ENCODE measurements around the gene KLRF1.
A peak's percentile ranks its signal among the peaks of the same experiment; 100 is the strongest.

KLRF1 gene

DNA sequence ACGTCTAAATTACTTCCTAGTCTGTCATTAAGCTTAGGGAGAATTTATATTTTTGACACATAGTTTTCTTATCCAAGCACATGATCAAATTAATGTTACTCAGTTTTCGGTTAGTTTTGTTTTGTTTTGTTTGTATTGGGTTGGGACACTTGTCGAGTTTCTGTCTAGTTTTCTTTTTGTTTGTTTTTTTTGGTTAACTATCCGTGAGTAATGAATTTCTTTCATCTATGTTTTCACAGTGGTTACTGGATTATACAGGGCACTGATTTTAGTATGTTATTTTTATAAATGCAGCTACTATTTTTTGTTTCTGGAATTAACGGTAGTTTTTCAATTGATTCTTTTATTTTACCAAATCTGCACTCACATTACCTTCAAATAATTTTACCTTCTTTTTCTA is 2.7 kb downstream of the KLRF1 start:
- 100% methylated on average over 1 of the region's 5 CpGs for WGBS (ENCODE audit: extremely low coverage, insufficient coverage, low lambda C conversion rate)
- Histone ChIP-seq H3K23ac (ENCODE audit: low read length) (no peak overlapping the region), H3K27ac (ENCODE audit: low read depth, low read length) (no peak overlapping the region), H3K9ac (ENCODE audit: low read length) (no peak overlapping the region), H3K4me1 (ENCODE audit: control insufficient read depth, low read depth, low read length) (no peaks in the 10 kb centered on the region), H3K79me1 (ENCODE audit: low read length) (no peaks in the 10 kb centered on the region), H3K4me2 (ENCODE audit: low read length) (no peak overlapping the region), H2AK5ac (ENCODE audit: low read length) (no peak overlapping the region), H2BK15ac (replicated peaks; ENCODE audit: low read depth) (no peak overlapping the region), H3K79me2 (ENCODE audit: control insufficient read depth, insufficient read depth, low read length) (no peaks in the 10 kb centered on the region), H3K36me3 (ENCODE audit: control insufficient read depth, insufficient read depth, low read length) (no peaks in the 10 kb centered on the region), H3K4ac (ENCODE audit: low read depth, low read length) (no peak overlapping the region), H4K8ac (ENCODE audit: low read depth, low read length) (no peak overlapping the region), H2BK120ac (ENCODE audit: low read depth, low read length) (no peak overlapping the region), H4K5ac (ENCODE audit: low read length) (no peak overlapping the region), H3K4me3 (ENCODE audit: low read length) (no peak overlapping the region), H3K27me3 (ENCODE audit: insufficient read depth, low read length, poor library complexity) (no peaks in the 10 kb centered on the region), H3K18ac (ENCODE audit: low read length) (no peak overlapping the region), H2BK5ac (ENCODE audit: low read length) (no peak overlapping the region), H3K56ac (ENCODE audit: low read length) (no peak overlapping the region)
- no peak for DNase-seq

DNA sequence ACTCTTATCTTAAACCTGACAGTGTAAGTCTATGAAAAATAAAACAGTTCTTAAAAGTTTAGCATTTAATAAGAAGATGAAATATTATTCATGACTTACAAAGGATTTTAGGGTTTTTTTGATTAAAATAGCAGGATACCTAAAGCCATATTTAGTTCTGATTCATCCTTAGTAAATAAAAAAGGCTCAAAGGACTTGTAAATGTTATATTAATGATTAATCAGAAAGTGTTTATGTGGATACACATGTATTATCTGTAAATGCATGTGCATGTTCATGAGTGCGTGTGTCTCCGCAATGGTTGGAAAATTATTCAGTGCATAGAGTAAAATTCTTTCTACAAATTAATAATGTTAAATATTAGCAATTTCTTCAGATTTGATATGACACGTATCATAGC is 4.4 kb downstream of the KLRF1 start:
- no peak overlapping the region for H2BK5ac ChIP-seq (ENCODE audit: low read length)
- no peak overlapping the region for H4K5ac ChIP-seq (ENCODE audit: low read length)
- H3K4ac ChIP-seq (ENCODE audit: low read depth, low read length) = no peak overlapping the region
- WGBS (ENCODE audit: extremely low coverage, insufficient coverage, low lambda C conversion rate) = no CpG with 5 or more reads among the region's 3 CpGs
- H3K18ac ChIP-seq (ENCODE audit: low read length) = no peak overlapping the region
- no peak overlapping the region for H3K27ac ChIP-seq (ENCODE audit: low read depth, low read length)
- no peak overlapping the region for H3K23ac ChIP-seq (ENCODE audit: low read length)
- no peaks in the 10 kb centered on the region for H3K36me3 ChIP-seq (ENCODE audit: control insufficient read depth, insufficient read depth, low read length)
- no peak overlapping the region for H3K4me3 ChIP-seq (ENCODE audit: low read length)
- H3K79me1 ChIP-seq (ENCODE audit: low read length) = no peaks in the 10 kb centered on the region
- H3K79me2 ChIP-seq (ENCODE audit: control insufficient read depth, insufficient read depth, low read length) = no peaks in the 10 kb centered on the region
- H3K4me2 ChIP-seq (ENCODE audit: low read length) = no peak overlapping the region
- H2BK120ac ChIP-seq (ENCODE audit: low read depth, low read length) = no peak overlapping the region
- H3K27me3 ChIP-seq (ENCODE audit: insufficient read depth, low read length, poor library complexity) = no peaks in the 10 kb centered on the region
- H2BK15ac ChIP-seq (replicated peaks; ENCODE audit: low read depth) = no peak overlapping the region
- no peak overlapping the region for H3K9ac ChIP-seq (ENCODE audit: low read length)
- H3K56ac ChIP-seq (ENCODE audit: low read length) = no peak overlapping the region
- no peaks in the 10 kb centered on the region for H3K4me1 ChIP-seq (ENCODE audit: control insufficient read depth, low read depth, low read length)
- no peak overlapping the region for H2AK5ac ChIP-seq (ENCODE audit: low read length)
- H4K8ac ChIP-seq (ENCODE audit: low read depth, low read length) = no peak overlapping the region
- DNase-seq = no peak

DNA sequence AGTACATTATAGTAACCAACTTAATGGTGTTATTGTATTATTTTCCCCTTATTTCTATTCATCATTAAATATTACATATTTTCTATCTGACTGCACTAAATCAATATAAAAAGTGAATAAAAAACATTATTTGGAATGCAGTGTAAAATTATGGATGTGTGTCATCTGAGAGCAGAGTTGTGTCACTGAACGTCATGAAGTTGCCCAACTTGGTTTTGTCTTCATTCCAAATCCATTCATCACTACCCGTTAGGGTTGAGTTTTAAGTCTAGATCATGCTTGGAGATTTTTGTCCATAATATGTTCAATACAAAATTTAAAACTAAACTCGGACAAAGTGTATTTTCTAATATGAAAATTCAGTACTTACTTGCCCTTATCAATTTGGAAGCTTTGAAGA is 16.1 kb downstream of the KLRF1 start:
- no CpG with 5 or more reads among the region's 3 CpGs for WGBS (ENCODE audit: extremely low coverage, insufficient coverage, low lambda C conversion rate)
- H3K79me1 ChIP-seq (ENCODE audit: low read length) = no peaks in the 10 kb centered on the region
- no peak overlapping the region for H2BK120ac ChIP-seq (ENCODE audit: low read depth, low read length)
- H3K4me2 ChIP-seq (ENCODE audit: low read length) = no peak overlapping the region
- no peak overlapping the region for H3K23ac ChIP-seq (ENCODE audit: low read length)
- no peaks in the 10 kb centered on the region for H3K79me2 ChIP-seq (ENCODE audit: control insufficient read depth, insufficient read depth, low read length)
- H3K56ac ChIP-seq (ENCODE audit: low read length) = no peak overlapping the region
- no peak for DNase-seq
- H3K27ac ChIP-seq (ENCODE audit: low read depth, low read length) = no peak overlapping the region
- no peaks in the 10 kb centered on the region for H3K27me3 ChIP-seq (ENCODE audit: insufficient read depth, low read length, poor library complexity)
- H3K4me3 ChIP-seq (ENCODE audit: low read length) = no peak overlapping the region
- H3K18ac ChIP-seq (ENCODE audit: low read length) = no peak overlapping the region
- H4K8ac ChIP-seq (ENCODE audit: low read depth, low read length) = no peak overlapping the region
- no peak overlapping the region for H4K5ac ChIP-seq (ENCODE audit: low read length)
- no peak overlapping the region for H3K9ac ChIP-seq (ENCODE audit: low read length)
- no peak overlapping the region for H2BK15ac ChIP-seq (replicated peaks; ENCODE audit: low read depth)
- H3K4ac ChIP-seq (ENCODE audit: low read depth, low read length) = no peak overlapping the region
- H3K4me1 ChIP-seq (ENCODE audit: control insufficient read depth, low read depth, low read length) = no peaks in the 10 kb centered on the region
- no peak overlapping the region for H2BK5ac ChIP-seq (ENCODE audit: low read length)
- no peak overlapping the region for H2AK5ac ChIP-seq (ENCODE audit: low read length)
- no peaks in the 10 kb centered on the region for H3K36me3 ChIP-seq (ENCODE audit: control insufficient read depth, insufficient read depth, low read length)

DNA sequence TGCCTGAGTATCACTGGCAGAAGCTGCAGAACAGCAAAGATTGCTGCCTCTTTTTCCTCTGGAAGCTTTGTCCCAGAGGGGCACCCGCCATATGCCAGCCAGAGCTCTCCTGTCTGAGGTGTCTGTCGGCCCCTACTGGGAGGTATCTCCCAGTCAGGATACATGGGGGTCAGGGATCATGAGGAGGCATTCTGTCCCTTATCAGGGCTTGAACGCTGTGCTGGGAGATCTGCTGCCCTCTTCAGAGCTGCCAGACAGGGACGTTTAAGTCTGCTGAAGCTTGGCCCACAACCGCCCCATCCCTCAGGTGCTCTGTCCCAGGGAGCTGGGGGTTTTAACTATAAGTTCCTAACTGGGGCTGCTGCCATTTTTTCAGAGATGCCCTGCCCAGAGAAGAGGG is 21.6 kb downstream of the KLRF1 start:
- H2AK5ac ChIP-seq (ENCODE audit: low read length) = no peak overlapping the region
- DNase-seq = peak; percentile 32
- H3K18ac ChIP-seq (ENCODE audit: low read length) = no peak overlapping the region
- no peaks in the 10 kb centered on the region for H3K79me1 ChIP-seq (ENCODE audit: low read length)
- peaks cover 4% of the 10 kb centered on the region for H3K4me1 ChIP-seq (ENCODE audit: control insufficient read depth, low read depth, low read length)
- no peak overlapping the region for H3K23ac ChIP-seq (ENCODE audit: low read length)
- H2BK120ac ChIP-seq (ENCODE audit: low read depth, low read length) = no peak overlapping the region
- no peak overlapping the region for H3K9ac ChIP-seq (ENCODE audit: low read length)
- no peak overlapping the region for H2BK15ac ChIP-seq (replicated peaks; ENCODE audit: low read depth)
- H4K8ac ChIP-seq (ENCODE audit: low read depth, low read length) = no peak overlapping the region
- H3K27ac ChIP-seq (ENCODE audit: low read depth, low read length) = no peak overlapping the region
- no peak overlapping the region for H3K56ac ChIP-seq (ENCODE audit: low read length)
- H2BK5ac ChIP-seq (ENCODE audit: low read length) = no peak overlapping the region
- WGBS (ENCODE audit: extremely low coverage, insufficient coverage, low lambda C conversion rate) = no CpG with 5 or more reads among the region's 5 CpGs
- no peak overlapping the region for H3K4ac ChIP-seq (ENCODE audit: low read depth, low read length)
- H3K4me3 ChIP-seq (ENCODE audit: low read length) = no peak overlapping the region
- no peak overlapping the region for H4K5ac ChIP-seq (ENCODE audit: low read length)
- H3K36me3 ChIP-seq (ENCODE audit: control insufficient read depth, insufficient read depth, low read length) = no peaks in the 10 kb centered on the region
- H3K79me2 ChIP-seq (ENCODE audit: control insufficient read depth, insufficient read depth, low read length) = no peaks in the 10 kb centered on the region
- H3K4me2 ChIP-seq (ENCODE audit: low read length) = no peak overlapping the region
- no peaks in the 10 kb centered on the region for H3K27me3 ChIP-seq (ENCODE audit: insufficient read depth, low read length, poor library complexity)

DNA sequence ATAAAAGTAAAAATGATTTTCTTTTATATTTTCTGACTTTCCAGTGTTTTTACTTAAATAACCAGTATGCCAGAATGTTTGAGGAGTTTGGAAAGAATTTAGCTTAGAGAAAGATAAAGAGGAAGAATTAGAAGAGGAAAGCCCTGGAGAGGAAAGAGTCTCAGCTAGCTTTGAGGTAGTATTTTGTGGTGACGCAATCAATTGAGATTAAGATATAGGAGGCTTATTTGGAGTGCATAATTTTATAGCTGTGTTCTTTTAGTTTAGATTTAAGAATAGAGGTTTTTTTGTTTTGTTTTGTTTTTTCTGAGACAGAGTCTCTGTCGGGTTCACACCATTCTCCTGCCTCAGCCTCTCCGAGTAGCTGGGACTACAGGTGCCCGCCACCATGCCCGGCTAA is 23.8 kb downstream of the KLRF1 start:
- H3K79me2 ChIP-seq (ENCODE audit: control insufficient read depth, insufficient read depth, low read length) = no peaks in the 10 kb centered on the region
- H3K27me3 ChIP-seq (ENCODE audit: insufficient read depth, low read length, poor library complexity) = no peaks in the 10 kb centered on the region
- no peak overlapping the region for H3K4ac ChIP-seq (ENCODE audit: low read depth, low read length)
- H4K8ac ChIP-seq (ENCODE audit: low read depth, low read length) = no peak overlapping the region
- no peak overlapping the region for H4K5ac ChIP-seq (ENCODE audit: low read length)
- no peak overlapping the region for H3K27ac ChIP-seq (ENCODE audit: low read depth, low read length)
- DNase-seq = no peak
- no peaks in the 10 kb centered on the region for H3K36me3 ChIP-seq (ENCODE audit: control insufficient read depth, insufficient read depth, low read length)
- H3K79me1 ChIP-seq (ENCODE audit: low read length) = no peaks in the 10 kb centered on the region
- H2AK5ac ChIP-seq (ENCODE audit: low read length) = no peak overlapping the region
- no peak overlapping the region for H3K56ac ChIP-seq (ENCODE audit: low read length)
- H3K4me3 ChIP-seq (ENCODE audit: low read length) = no peak overlapping the region
- no peak overlapping the region for H2BK15ac ChIP-seq (replicated peaks; ENCODE audit: low read depth)
- H3K9ac ChIP-seq (ENCODE audit: low read length) = no peak overlapping the region
- peaks cover 4% of the 10 kb centered on the region for H3K4me1 ChIP-seq (ENCODE audit: control insufficient read depth, low read depth, low read length)
- H3K23ac ChIP-seq (ENCODE audit: low read length) = no peak overlapping the region
- H3K4me2 ChIP-seq (ENCODE audit: low read length) = no peak overlapping the region
- no CpG with 5 or more reads among the region's 5 CpGs for WGBS (ENCODE audit: extremely low coverage, insufficient coverage, low lambda C conversion rate)
- H3K18ac ChIP-seq (ENCODE audit: low read length) = no peak overlapping the region
- no peak overlapping the region for H2BK120ac ChIP-seq (ENCODE audit: low read depth, low read length)
- no peak overlapping the region for H2BK5ac ChIP-seq (ENCODE audit: low read length)

DNA sequence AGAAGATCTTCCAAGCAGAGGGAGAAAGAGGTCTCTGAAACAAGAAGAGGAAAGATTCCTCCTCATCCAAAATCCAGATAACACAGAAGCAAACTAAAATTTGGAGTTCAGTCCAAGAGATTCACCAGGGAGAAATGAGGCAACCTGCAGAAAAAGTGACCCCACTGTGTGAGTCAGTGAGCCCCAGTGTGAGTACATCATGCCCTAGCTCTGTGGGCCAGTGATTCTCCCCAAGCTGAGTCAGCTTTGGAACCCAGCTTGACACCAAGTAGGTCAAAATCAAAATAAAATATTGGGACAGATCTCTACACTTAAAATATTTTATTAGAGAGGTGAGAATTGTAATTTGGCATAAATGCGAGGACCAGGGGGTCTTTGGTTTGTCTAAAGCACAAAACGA is 24.6 kb downstream of the KLRF1 start:
- no peak overlapping the region for H4K5ac ChIP-seq (ENCODE audit: low read length)
- H3K4me2 ChIP-seq (ENCODE audit: low read length) = no peak overlapping the region
- WGBS (ENCODE audit: extremely low coverage, insufficient coverage, low lambda C conversion rate) = 100% methylated on average over 2 of the region's 2 CpGs
- no peak overlapping the region for H3K18ac ChIP-seq (ENCODE audit: low read length)
- no peak overlapping the region for H3K56ac ChIP-seq (ENCODE audit: low read length)
- no peak overlapping the region for H2BK120ac ChIP-seq (ENCODE audit: low read depth, low read length)
- DNase-seq = no peak
- H3K9ac ChIP-seq (ENCODE audit: low read length) = no peak overlapping the region
- no peak overlapping the region for H2BK5ac ChIP-seq (ENCODE audit: low read length)
- H3K27ac ChIP-seq (ENCODE audit: low read depth, low read length) = no peak overlapping the region
- no peaks in the 10 kb centered on the region for H3K36me3 ChIP-seq (ENCODE audit: control insufficient read depth, insufficient read depth, low read length)
- H3K27me3 ChIP-seq (ENCODE audit: insufficient read depth, low read length, poor library complexity) = no peaks in the 10 kb centered on the region
- H2AK5ac ChIP-seq (ENCODE audit: low read length) = no peak overlapping the region
- no peak overlapping the region for H3K4ac ChIP-seq (ENCODE audit: low read depth, low read length)
- no peaks in the 10 kb centered on the region for H3K79me2 ChIP-seq (ENCODE audit: control insufficient read depth, insufficient read depth, low read length)
- H3K4me3 ChIP-seq (ENCODE audit: low read length) = no peak overlapping the region
- H3K23ac ChIP-seq (ENCODE audit: low read length) = no peak overlapping the region
- no peak overlapping the region for H2BK15ac ChIP-seq (replicated peaks; ENCODE audit: low read depth)
- H4K8ac ChIP-seq (ENCODE audit: low read depth, low read length) = no peak overlapping the region
- H3K4me1 ChIP-seq (ENCODE audit: control insufficient read depth, low read depth, low read length) = peaks cover 4% of the 10 kb centered on the region
- H3K79me1 ChIP-seq (ENCODE audit: low read length) = no peaks in the 10 kb centered on the region
